T-helper 2 cell treated with Interferon-gamma antibody and Interleukin-4, amounts not matched to agents 100 ng/mL and 5 ng/mL, for 36 hours (primary cell): Measurements from ENCODE around the gene NKTR. TPM values are rescaled to one million over a fixed set of nuclear protein-coding genes. Genes with fewer than 3 reads are reported as not detected.
"Not testable (repeated sequence)": the region's sequence is repeated elsewhere in the genome, so short reads cannot be mapped to it uniquely, and the experiment has no call there.

Experiments used
- intact Hi-C: fragments of 100-400 bp; cut with micrococcal nuclease; formaldehyde crosslinking; loops from one replicate; pipeline ENCODE4 v1.15.1; 2023
- total RNA-seq: library from RNA; stranded (reverse); gene quantifications from 2 replicates; pipeline ENCODE4 v1.2.3, GENCODE V29; 2022

Gene NKTR
- total RNA-seq, 1 donor from 2014 or later, result 106 TPM

DNA sequence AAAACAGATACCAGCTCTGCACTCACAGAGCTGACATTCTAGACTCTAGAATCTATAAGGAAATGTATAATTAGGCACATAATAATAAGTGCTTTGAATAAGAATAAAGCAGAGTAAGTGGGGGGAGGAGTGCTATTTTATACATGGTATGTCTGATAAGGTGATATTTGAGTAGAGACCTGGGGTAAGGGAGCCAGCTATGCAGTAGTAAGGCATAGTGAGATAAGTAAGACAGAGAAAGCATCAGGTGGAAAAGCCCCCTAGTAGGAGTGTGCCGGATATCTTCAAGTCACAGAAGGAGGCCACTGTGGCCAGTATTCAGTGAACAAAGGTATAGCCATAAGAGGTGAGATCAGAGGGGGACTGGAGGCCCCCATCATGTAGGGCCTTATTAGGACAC, 6.9 kb upstream of the NKTR start:
- intact Hi-C loops, result no loop called here

DNA sequence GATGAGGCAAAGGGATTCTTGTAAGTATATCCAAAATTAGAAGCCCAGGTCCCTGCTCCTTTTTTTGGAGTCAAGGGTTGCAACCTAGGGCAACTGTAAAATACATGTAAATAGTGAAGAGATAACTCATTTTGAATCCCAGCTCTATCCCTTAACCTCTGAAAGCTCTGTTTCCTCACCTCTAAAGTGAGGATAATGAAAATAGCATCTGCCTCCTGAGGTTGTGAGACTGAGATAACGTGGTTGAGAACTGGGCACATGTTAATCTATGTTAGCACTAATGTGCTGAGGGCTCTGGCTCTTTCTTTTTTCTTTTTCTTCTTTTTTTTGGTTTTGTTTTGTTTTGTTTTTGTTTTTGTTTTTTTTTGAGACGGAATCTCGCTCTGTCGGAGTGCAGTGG, 4.8 kb upstream of the NKTR start:
- intact Hi-C loops, result no loop called here

DNA sequence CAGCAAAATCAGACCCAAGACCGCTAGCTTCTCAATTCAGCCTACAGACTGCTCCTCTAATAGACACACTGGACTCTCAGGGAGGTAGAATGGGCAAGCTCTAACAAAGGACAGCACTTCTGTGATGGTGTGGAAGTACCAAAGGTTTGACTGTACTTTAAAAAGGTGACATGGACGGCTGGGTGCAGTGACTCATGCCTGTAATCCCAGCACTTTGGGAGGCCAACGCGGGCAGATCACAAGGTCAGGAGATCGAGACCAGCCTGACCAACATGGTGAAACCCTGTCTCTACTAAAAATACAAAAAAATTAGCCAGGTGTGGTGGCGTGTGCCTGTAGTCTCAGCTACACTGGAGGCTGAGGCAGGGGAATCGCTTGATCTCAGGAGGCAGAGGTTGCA, 3.4 kb upstream of the NKTR start:
- intact Hi-C loops, result not testable (repeated sequence)

DNA sequence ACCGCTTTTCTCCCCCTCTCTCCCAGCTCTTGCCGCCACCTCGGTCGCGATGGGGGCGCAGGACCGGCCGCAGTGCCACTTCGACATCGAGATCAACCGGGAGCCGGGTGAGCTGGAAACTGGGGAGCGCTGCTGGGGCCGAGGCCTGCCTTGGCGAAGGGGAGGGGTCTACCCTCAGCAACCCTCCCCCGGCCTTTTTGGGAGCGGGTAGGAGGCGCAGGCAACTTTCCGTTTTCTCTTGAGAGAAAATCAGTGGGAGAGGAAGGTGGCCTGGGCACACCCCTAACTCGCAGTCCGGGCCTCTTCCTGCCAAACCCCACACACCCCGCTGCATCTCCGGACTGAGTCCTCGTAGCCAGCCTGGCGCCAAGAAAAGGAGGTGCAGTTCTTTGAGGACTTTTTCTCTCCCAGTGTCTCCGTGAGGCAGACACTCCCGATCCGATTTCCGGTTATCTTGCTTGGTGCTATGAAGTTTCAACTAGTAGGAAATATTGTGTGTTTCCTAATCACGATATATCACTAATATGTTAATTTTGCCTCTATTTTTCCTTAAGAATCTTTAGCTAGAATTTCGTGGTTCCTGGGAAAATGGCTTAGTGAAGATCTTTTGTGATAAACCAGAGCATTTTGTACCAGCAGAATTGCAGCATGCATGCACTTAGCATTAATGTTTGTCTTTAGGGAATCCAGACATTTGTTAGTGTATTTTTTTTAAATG, 631 bp downstream of the NKTR start:
- intact Hi-C loops, result loop anchor here (1.0 kb wide), 5 partner anchors 11 to 203 kb away; partner anchors contain the start of genes CCDC13, HIGD1A and SS18L2

DNA sequence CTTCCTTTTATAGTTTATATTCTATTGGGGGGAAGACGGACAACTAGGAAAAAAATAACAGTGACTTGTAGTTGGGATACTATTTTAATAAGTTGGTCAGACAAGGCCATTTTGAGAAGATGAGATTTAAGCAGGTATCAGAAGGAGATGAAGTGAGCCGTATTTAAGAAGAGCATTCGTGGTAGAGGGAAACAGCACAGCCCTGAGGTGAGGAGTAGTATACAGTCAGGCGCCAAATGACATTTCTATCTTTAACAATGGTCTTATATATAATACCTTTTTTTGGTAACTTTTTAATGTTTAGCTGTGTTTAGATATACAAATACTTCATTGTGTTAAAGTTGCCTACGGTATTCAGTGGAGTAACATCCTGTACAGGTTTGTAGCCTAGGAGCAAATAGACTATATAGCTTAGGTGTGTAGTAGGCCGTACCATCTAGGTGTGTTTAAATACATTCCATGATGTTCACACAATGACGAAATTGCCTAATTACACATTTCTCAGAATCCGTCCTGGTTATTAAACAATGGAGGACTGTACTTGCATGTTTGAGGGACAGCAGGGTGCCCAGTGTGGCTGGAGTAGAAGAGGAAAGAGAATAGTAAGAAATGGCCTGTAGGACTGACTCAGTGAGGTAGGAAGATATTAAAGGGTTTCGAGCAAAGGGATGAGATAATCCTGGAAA, 1.6 kb downstream of the NKTR start:
- intact Hi-C loops, result loop anchor here (1.0 kb wide), 1 partner anchor 202 kb away; the partner anchor contains the start of gene HIGD1A

DNA sequence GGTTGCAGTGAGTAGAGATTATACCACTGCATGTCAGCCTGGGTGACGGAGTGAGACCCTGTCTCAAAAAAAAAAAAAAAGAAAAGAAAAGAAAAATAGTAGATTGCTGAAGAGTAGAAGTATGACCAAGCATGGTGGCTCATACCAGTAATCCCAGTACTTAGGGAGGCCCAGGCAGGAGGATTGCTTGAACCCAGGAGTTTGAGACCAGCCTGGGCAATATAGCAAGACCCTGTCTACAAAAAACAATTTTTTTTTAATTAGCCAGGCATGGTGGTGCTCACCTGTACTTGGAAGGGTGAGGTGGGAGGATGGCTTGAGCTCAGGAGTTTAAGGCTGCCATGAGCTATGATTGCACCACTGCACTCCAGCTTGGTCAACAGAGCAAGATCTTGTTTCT, 2.5 kb downstream of the NKTR start:
- intact Hi-C loops, result no loop called here

DNA sequence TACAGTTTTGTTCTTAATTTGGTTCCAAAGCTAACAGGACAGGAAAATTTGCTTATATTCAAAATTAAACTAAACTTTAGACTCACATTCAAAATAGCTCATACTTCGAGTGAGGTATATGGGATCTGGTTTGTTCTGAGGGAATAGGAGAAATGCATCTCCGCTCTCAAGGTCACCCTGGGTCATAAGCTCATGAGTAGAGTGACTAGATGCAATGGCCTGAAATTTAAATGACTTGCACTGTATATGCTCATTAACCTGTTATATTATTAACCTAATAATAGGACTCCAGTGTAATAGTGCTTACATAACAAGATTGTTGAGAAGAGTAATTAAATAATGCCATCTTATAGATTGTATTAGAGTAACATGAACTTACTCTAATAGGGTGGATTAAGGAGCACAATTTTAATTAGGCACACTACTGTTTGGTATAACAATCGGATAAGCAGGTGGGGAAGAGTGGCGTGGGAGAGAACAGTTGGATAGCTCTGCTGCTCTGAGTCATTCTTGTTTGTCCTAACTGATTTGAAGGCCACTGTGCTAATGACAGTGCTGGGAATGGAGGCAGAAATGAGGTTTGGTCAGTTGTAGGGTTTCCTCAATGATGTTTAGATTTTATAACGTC, 5.2 kb downstream of the NKTR start:
- intact Hi-C loops, result no loop called here

DNA sequence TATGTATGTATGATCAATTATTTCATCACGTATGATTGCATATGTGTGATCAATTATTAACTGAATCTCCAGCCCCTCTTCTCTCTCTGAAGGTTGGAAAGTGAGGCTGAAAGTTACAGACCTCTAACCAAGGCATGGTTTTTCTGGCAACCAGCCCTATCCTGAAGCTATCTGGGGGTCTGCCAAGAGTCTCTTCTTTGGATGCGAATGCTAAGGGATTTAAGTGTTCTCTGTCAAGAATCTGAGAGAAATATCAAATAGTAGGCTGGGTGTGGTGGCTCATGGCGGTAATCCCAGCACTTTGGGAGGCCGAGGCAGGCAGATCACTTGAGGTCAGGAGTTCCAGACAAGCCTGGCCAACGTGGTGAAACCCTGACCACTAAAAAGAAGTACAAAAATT, 8.1 kb downstream of the NKTR start:
- intact Hi-C loops, result no loop called here

DNA sequence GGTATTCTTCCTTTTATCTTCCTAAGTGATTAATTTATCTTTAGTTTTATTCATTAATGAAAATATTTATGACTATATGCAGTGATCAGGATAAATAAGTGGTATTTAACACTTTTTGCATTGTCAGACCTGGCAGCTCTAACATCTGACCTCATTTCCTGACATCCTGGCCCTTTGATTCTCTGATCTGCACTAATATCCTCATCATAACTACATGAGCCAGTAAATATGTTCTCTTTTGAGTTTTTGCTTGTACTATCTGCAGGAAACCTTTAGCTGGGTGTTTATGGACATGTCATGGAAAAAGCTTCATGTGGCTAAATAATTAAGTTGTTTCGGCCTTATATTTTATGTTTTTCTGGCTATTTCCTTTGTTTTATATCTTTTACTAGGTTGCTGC, 10.5 kb downstream of the NKTR start:
- intact Hi-C loops, result no loop called here

DNA sequence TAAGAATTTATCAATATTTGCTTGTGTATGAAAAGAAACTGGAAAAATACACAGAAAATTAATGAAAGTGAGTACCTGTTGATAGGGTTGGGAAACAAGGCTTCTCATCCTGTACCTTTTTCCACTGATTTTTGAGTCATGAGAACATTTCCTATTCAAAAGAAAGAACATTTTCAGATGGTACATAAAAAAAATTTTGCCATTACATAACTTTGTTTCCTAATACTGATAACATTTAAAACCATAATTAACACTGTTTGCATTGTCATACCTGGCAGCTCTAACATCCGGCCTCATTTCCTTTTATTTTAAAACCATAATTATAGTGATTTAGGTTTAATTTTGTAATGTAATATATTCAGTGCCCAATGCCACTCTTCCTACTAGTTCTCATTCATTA, 11.7 kb downstream of the NKTR start:
- intact Hi-C loops, result no loop called here

DNA sequence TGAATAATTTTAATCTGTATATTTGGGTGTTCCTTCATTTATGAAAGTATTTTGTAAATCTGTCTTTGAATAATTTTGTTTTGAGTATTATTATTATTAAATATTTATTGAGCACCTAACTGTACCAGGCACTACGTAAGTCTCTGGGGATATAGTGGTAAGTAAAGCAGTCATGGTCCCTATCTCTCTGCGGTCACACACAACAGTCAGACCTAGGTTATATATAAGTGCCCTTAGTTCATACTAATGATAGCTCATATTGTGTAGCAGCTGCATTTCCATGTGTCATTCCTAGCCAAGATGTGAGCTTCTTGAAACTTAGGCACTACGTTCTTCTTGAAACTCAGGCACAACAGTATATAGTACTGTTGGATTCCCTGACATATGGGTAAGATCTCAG, 12.4 kb downstream of the NKTR start:
- intact Hi-C loops, result no loop called here

DNA sequence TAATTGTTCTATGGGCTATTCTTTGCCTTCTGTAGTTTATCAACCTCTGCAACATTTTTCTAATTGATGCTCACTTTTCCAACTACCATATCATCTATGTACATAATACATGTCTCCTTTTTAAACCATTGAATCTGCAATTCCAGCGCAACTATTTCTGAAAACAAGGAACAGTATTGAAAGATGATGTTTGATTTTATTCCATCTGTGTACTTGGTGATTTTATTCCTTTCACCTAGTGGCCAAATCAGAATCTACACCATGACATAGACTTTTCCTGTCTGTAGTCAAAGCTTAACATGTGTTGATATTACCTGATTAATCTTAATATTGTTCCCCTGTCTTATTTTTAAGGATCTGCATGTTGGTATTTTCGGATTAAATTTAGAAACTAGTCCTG, 13.0 kb downstream of the NKTR start:
- intact Hi-C loops, result no loop called here

DNA sequence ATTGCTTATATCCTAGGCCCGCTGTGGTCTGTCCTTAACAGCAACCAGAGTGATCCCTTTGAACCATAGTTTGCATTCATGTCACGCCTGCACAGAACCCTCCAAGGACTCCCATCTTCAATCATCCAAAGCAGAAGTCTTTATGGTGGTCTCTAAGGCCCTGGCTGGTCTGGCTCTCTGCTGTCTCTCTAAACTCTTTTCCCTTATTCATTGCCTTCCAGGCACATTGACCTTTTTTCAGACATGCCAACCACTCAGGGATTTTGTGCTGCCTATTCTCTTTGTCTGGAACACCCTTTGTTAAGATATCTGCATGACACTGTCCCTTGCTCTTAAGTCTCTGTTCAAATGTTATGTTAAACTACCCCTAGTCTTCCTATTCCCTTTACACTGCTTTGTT, 31.1 kb downstream of the NKTR start:
- intact Hi-C loops, result no loop called here

DNA sequence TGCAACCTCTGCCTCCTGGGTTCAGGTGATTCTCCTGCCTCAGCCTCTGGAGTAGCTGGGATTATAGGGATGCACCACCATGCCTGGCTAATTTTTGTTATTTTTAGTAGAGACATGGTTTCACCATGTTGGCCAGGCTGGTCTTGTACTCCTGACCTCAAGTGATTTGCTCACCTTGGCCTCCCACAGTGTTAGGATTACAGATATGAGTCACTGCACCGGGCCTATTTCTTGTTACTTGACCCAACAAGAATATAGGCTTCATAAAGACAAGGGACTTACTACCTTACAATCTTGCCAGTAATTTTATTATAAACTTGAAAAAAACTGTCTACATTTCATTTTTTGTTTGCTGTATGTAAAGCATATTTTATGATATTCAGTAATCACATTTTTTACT, 31.7 kb downstream of the NKTR start:
- intact Hi-C loops, result no loop called here

DNA sequence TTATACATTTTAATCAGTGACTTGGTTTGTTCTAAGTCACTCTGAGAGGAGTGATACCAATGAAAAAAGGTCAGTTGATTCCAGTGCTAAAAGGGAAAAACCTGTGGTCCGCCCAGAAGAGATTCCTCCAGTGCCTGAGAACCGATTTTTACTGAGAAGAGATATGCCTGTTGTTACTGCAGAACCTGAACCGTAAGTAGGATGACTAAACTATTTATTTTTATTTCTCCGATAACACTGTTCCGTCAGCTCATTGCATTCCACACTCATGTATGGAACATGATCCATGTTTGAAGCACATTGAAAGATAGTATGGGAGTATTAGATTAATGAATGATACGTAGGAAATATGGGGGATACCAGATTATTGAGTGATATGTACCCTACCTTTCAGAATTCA, 33.1 kb downstream of the NKTR start:
- intact Hi-C loops, result no loop called here

DNA sequence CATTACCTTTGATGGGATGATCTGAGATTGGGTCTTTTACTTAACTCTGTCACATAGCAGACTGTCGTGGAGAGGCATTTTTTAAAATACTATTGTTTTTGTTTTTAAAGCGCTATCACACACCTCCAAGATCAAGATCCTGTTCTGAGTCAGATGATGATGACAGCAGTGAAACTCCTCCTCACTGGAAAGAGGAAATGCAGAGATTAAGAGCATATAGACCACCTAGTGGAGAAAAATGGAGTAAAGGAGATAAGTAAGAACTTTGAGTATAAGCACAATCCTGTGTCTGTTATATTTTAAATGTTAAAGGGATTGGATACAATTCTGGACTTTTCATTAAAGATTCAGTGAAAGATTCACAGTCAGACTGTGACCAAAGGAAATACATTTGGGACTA, 34.6 kb downstream of the NKTR start:
- intact Hi-C loops, result loop anchor here (5.0 kb wide), 1 partner anchor 673 kb away; the partner anchor contains the start of gene ULK4

DNA sequence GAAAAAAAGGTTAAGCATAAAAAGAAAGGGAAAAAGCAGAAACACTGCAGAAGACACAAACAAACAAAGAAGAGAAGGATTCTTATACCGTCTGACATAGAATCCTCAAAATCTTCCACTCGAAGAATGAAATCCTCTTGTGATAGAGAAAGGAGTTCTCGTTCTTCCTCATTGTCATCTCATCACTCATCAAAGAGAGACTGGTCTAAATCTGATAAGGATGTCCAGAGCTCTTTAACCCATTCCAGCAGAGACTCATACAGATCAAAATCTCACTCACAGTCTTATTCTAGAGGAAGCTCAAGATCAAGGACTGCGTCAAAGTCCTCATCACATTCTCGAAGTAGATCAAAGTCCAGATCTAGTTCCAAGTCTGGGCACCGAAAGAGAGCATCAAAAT, 36.5 kb downstream of the NKTR start:
- intact Hi-C loops, result loop anchor here (5.0 kb wide), 1 partner anchor 675 kb away; the partner anchor contains the start of gene ULK4

DNA sequence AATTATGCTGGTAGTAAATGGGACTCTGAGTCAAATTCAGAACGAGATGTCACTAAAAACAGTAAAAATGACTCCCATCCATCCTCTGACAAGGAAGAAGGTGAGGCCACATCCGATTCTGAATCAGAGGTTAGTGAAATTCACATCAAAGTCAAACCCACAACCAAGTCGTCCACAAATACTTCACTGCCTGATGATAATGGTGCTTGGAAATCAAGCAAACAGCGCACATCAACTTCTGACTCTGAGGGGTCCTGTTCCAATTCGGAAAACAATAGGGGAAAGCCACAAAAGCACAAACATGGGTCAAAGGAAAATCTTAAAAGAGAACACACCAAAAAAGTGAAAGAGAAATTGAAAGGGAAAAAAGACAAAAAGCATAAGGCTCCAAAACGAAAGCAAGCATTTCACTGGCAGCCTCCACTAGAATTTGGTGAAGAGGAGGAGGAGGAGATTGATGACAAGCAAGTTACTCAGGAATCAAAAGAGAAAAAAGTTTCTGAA, 37.9 kb downstream of the NKTR start:
- intact Hi-C loops, result loop anchor here (1.0 to 5.0 kb wide), 8 partner anchors 38 to 676 kb away; partner anchors contain the start of genes CCDC13, NKTR, SS18L2 and ULK4

DNA sequence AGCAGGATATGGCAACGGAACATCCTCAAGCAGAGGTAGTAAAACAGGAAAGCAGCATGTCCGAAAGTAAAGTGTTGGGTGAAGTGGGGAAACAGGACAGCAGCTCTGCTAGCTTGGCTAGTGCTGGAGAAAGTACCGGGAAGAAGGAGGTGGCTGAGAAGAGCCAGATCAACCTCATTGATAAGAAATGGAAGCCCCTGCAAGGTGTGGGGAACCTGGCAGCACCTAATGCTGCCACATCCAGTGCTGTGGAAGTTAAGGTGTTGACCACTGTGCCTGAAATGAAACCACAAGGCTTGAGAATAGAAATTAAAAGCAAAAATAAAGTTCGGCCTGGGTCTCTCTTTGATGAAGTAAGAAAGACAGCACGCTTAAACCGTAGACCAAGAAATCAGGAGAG, 38.7 kb downstream of the NKTR start:
- intact Hi-C loops, result loop anchor here (2.0 to 5.0 kb wide), 3 partner anchors 106 to 677 kb away; partner anchors contain the start of gene ULK4

DNA sequence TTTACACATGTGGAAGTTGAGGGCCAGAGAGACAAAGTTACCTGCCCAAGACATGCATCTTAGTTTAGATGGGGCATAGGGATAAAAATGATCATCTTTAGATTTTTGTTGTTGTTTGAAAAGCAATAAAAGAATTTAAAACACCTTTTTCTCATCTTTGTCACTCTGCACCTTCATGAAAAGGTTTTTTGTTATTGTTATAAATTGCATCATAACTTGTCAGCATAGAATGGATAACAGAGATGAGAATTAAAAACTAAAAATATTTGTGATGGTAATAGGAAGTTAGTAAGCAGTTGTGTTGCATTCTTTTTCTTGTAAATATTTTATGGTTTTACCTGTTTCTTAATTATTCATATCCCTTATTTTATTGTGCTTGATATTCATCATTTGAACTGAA, 39.6 kb downstream of the NKTR start:
- intact Hi-C loops, result no loop called here

DNA sequence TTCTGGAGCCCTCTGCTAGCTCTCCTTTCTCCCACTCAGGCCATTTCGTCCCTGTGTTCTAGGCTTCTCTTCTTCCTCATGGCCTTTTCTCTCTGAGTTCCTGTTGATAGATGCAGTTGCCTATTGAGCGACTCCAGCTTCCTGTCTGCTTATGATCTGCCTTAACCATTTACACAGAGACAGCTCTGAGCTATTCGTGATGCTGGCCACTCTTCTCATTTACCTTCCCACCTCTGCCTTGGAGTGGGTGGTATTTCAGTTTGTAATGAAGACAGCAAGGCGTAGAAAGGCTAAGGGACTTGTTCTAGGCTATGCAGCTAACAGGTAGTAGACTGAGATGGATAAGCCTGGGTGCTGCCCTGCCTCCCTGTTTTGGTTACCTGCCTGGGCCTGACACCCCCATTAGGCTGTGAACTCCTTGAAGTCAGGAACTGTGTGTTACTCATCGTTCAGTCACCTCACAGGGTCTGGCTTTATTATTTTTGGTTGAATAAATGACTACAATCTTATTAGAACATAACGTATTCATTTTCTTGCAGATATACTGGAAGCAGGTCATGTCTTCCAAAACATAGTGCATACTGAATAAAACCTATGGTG, 40.4 kb downstream of the NKTR start:
- intact Hi-C loops, result no loop called here
